T-helper 9 cell (primary cell): ENCODE results near the gene TAF15.

ENCODE experiments used
- DNase-seq: peaks from one replicate; pipeline ENCODE4 v3.0.0-alpha.2; 2020
- total RNA-seq, 2 donors: gene quantifications; one replicate each; lab custom pipeline; 2026; lab: John Stamatoyannopoulos, UW

TAF15 gene
- 50.5 to 51.2 reads per million in 2 donors for total RNA-seq

DNA sequence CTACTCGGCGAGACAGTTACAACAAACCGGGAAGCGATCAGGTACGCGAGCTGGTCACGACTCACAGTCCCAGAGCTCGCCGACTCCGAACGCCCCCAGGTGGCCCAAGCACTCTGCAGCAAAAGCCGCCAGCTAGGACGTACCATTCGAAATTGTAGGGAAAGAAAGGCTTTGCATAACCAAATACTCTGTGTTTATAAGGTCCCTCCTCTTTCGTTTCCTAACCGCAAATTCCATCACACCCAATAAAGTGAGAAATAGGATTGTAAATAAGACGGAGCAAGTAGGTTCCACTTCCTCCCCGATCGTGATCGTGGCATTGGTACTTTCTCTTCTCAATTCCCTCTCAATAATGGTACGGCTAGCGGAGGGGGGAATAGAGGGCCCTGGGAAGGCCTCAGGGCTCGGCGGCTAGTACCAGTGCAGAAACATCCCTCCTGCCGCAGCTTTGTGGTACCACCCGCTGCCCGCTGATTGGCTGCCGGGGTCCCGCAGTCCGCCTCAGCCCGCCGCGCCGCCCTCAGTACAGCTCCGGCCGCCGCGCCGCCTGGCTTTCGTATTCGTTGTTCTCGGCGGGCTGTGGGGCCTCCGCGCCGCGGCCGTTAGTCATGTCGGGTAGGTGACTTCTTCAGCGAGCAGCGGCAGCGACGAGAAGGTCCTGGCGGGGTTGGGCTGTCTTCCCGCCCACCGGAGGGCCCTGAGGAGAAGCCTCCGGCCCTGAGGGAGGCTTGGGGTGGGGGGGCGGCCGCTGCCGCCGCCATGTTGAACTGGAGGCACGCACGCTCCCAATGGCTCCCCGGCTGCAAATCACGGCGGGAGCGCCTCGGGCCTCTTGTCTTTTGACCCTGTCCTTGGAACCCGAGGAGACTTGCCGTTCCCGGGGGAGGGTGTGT lies at the start of gene TAF15:
TSS of gene TAF15 (plus strand) at position 523 of the 893 bp plus-strand sequence. CDS start at position 609, 86 bp downstream.
- DNase-seq = peak; percentile 92

DNA sequence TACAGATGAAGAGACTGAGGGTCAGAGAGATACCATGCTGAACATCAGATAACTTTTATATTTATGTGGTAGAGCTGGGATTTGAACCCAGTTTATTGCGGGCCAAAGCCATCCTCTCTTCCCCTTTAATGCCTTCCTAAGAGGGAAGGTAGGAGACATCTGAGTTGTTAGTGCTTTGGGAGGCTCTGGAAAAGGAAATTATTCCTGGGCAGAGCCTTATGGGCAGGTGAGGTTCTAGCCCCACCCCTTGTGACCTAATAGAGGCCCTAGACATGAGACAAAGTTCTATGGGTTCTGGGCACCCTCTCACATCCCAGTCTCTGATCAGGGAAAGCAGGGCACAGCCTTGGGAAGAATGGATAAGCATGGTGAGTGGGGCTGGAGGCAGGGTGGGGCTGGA lies 48.7 kb upstream of the TAF15 start, which contains the start of gene C17orf50:
TSS of gene C17orf50 (plus strand) at position 301 of the 400 bp plus-strand sequence. CDS start at position 356, 55 bp downstream.
- no peak for DNase-seq

DNA sequence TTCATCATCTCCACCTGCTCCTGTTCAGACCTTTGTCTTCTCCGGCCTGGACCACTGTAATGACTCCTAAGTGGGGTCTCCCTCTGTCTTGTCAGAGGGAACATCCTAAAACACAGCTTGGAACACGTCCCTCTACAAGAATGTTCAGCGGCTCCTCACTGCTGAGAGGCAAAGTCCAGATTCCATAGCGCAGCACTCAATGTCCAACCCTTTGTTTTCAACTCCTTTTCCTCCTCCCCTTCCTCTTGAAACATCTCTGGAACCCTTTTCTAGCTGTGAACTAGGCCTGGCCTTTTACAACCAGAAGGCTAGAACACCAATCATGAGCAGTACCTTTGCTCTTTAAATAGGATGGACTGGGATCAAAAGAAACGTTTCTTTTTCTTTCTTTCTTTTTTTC lies 47.7 kb upstream of the TAF15 start:
- no peak for DNase-seq

DNA sequence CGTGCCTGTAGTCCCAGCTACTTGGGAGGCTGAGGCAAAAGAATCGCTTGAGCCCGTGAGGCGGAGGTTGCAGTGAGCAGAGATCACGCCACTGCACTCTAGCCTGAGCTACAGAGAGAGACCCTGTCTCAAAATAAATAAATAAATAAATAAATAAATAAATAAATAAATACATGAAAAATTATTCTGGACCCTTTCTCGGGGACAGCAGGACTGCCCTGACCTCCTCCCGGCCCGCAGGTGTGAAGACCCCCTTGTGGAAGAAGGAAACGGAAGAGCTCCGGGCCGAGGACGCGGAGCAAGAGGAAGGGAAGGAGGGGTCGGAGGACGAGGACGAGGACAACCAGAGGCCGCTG lies 45.5 kb upstream of the TAF15 start:
- DNase-seq = no peak

DNA sequence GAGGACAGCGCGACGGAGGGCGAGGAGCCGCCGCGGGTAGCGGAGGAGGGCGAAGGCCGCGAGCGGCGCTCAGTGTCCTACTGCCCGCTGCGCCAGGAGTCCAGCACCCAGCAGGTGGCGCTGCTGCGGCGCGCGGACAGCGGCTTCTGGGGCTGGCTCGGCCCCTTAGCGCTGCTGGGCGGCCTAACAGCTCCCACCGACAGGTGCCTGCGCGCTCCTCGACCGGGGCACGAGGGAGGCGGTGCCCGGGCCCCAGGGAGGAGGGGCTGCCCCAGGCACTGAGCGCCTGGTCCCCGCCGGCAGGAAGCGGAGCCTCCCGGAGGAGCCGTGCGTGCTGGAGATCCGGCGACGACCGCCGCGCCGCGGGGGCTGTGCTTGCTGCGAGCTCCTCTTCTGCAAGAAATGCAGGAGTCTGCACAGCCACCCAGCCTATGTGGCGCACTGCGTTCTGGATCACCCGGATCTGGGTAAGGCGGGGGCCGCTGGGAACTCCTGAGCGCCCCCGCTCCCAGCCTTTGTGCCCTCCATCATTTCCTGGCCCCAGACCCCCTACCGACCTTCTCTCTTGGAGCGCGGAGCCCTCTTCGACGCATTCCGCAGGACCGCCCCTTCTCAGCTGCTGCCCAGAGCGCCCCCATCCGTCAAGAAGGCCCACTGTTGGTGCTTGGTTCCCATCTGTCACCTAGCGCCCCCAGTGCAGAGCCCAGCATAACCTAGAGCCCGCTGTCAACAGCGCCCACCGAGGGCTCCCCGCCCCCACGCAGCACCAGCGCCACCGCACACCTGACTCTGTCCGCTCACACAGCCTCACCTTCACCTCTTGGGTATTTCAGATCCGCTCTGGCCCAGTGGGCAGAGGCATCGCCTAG lies 44.9 kb upstream of the TAF15 start:
- DNase-seq = peak; percentile 79

DNA sequence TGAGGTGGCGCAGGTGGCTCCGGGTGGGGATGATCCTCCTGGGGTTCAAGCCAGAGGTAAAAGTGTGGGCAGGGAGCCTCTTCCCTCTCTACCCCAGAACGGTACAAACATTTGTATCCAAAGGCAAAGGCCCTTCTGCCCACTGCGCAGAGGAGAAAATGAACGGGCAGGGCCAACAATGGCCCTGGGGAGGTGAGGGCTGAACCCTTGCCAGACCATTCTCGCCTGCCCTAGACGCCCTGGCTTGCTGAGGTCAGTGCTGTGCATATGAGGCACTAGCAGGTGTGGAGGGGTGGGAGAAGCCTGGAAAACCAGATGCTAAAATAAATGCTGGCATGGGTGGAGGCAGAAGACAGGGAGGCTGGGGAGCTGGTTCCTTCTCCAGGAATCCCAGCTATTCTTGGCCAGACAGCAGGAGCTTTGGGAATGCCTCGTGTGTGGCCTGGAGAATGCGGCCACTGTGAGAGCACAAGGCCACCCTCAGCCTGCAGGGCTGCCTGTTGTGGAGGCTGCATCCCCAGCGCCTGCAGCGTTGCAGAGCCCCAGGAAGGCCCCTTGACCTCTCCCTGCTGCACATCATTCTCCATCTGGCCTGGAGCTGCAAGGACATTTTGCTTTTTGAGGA lies 44.1 kb upstream of the TAF15 start:
- no peak for DNase-seq

DNA sequence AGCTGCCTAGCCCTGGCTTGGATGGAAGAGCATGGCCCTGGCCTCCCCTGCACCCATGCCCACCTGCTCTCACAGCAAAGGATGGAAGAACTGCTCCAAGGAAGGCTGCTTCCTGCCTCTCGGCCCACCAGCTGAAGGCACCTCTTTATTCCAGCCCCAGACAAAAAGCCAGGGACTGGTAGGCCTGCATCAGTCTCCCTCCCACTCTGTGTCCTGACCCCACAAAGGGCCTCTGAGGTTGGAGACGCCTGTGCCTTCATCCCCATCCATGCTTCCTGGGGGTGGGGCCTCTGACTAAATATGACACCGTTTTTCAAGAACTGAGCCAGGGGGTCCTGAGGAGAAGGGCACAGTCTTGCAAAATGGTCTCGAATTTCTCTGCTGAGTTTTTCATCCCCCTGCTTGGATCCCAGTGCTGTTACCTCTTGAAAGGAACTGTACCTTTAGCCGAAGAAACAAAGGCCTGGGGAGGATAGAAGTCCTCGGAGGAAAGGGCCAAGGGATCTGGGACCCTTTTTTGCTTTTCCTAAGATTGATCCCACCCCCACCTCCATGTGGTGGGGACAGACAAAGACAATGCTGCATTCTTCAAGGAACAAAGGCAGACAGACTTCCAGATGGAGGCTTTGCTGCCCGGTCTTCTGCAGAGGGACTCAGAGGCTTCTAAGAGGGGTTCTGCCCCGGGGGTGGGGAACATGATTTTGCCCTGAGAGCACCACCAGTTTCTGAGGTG lies 43.4 kb upstream of the TAF15 start:
- DNase-seq = no peak

DNA sequence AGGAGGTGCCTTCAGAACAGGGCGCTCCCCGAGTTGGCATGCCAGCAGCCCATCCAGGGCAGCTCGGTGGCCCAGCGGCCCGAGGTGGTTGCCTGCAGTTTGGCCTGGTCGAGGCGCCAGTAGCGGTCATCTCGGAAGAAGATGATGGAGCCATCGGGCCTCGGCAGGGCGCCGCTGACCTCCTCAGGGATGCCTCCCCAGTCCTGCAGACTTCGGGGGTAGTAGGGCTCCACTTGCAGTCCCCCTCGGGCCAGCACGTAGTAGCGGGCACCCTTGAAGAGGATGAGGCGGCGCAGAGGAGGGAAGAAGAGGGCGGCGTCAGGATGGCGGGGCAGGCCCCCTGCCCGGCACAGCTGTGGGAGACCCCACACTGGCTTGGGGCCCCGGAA lies 42.8 kb upstream of the TAF15 start:
- DNase-seq = no peak

DNA sequence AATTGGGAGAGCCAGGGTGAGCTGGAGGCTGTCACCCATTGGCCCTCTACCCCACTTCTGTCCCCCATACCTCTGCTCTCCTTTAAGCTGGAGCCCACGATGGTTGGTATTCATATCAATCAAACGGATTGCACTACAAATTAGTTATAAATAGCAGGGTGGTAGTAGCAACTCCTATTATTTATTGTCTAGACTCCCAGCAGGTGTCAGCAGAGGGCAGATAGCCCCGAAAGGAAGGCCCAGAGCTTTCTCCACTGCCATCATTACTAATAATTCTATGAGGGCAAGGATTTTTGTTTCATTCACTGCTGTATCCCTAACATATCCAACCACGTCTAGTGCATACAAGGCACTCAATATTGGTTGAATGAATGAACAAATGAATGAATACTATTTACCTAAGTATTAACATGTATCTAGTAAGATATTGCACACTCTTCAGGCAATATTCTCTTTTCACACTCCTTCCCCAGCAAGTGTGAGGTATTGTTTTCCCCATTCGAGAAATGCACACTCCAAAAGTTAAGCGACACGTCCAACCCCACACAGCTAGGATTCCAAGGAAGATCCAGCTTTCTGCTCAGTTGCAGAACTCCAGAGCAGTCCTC lies 42.3 kb upstream of the TAF15 start:
- no peak for DNase-seq

DNA sequence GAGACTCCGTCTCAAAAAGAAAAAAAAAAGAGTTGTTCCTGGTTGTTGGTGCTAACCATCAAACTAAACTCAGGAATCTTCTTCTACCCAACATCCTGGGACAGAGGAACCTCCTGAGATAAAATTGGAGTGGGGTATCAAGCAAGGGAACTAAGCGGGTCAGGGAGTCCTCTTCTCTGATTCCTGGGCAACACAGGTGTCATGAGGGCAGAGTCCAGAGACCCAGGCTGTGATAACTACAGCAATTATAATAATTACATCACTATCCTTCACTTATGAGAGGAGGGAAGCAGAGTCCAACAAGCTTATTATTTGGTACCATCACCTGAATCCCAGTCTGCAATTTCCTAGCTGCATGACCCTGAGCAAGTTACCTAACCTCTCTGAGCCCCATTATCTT lies 40.5 kb upstream of the TAF15 start:
- DNase-seq = no peak

DNA sequence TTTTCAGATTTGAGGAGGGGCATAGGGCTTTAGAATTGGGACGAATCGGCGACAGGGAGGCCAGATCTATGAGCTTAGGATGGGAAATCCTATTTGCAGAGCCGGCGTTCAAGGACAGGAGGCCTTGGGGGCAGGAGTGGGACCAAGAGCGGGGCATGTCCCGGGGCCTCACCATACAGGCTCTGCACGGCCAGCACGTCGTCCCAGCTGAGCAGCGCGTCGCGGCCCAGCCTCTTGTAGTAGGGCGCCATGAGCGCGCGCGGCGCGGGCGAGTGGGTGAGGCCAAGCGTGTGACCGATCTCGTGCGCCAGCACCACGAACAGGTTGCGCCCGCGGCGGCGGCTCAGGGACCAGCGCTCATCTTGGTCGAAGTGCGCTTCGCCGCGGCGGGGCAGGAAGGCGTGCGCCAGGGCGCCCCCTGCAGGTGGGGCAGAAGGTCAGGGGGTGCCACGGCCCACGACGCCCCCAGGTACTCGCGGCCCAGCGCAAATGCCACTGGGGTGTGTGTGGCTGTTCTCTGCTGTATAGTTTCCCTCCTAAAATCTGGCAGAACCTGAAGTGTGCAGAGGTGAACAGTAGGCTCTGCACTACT lies 39.3 kb upstream of the TAF15 start:
- DNase-seq = no peak

DNA sequence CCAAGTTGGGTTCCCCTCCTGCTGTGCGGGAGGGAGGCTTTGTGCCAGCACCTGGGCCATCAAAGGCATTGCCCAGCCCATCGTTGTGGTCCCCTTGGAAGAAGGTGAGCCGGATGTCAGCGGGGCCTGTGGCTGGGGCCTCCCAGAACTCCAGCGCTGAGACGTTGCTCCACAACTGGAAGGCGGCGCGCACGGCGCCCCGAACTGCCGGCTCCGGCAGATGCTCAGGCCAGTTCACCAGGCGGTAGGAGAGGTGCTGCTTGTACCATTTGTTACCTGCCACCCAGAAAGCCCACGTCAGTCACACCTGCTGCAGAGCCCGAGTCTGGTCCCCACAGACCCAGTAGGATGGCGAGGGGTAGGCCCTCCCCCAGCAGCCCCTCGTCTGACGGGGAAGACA lies 36.2 kb upstream of the TAF15 start:
- no peak for DNase-seq

DNA sequence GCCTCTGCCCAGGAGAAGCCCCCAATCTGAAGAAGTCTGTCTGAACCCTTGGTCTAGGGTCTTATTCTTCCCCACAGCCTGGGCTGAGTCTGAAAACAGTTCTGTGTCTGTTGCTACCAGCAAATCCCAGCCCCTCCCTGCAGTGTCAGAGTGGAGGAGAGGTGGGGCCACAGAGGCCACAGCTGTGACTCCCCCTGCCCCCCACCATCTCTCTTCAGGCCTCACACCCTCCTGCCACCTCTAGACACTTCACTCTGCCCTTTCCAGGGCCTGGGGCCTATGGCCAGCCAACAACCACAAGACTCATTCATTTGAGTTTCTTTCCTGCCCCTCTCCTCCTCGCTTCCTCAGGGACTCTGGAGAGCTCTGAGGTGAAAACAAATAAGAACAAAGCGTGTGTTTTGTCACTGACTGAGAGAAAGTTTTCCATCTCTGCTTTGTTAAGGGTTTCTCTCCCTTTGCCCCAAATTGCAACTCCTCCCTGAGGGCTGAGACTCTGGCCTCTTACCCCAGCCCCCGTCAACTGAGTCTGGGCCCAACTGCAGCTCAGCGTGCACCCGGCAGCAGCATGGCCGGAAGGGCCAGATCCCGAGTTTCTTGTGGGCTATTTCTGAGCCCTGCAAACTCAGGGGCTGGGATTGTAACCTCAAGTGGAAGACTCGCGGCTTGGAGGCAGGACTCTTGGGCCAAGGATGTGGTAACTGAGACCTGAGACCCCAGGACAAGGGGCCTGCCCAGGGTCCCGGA lies 35.4 kb upstream of the TAF15 start:
- no peak for DNase-seq

DNA sequence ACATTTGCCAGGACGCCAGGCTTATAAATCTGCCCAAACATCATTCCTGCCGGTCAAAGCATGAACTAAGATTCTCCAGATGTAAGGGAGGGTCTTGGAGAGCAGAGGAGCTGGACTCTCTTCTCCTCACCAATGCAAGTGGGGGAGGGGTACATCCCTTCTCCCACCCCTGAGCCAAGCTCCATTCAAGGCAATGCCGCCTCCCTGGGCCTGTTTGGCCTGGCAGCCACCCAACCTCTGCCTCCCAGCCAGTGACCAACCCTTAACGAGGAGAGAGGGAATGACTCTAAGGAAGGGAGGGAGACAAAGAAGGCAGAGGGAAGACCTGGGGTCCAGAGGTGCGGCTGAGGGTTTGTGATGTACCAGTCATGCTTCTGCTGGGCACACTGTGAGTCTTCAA lies 34.8 kb upstream of the TAF15 start:
- no peak for DNase-seq

DNA sequence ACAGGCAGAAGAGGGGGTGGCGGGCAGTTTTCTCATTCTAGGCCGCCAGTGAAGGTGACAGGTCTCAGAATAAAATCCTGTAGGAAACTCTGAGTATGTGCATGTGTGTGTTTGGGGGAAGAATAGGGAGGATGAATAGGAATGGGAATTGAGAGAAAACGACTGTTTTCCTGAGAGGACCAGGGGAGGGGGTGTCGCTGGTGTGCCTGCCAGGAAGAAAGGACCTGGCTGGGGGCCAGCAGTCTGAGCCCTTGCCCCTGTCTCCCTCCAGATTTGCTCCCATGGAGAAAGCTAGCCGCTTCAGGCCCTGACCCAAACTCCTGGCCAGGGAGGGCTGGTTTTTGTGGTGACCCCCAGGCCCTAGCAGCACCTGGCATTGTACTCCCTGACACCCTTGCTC lies 34.2 kb upstream of the TAF15 start:
- DNase-seq = no peak

DNA sequence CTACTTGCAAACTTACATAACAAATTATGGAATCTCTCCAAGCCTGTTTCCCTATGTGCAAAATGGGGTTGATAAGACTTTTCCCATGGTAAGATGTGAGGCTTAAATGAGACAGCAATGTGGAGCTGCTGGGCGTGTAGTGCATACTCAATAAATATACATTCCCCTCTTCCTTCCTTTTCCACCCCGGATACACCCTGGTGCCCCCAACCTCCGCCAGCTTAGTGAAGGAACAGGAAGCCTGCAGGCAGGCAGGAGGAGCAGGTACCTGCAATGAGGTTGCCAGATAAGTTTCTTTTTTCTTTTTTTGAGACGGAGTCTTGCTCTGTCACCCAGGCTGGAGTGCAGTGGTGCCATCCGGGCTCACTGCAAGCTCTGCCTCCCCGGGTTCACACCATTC lies 33.7 kb upstream of the TAF15 start:
- DNase-seq = no peak

DNA sequence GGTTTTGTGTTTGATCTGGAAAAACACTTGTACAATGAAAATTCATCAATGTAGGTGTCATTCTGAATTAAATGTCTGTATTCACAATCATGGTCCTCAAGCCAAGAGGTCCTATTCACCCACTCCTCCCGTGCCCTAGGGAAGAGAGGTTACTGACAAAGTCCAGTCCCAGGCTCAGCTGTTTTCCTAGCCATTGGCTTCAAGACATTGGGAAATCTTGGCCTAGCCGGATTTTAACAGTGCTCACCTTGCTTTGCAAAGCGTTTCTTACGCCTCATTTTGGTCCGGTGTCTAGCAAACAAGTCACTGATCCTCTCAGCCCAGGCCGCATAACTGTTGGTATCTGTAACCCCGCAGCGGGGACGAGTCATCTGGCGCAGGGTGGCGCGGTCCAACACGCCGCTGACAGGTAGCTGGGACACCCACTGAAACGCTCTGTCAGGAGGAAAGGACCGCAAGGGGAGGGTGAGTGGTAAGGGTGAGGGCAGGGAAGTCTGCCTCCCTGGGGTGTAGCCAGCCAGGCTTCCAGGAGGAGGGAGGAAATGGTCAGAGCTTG lies 30.6 kb upstream of the TAF15 start:
- DNase-seq = no peak

DNA sequence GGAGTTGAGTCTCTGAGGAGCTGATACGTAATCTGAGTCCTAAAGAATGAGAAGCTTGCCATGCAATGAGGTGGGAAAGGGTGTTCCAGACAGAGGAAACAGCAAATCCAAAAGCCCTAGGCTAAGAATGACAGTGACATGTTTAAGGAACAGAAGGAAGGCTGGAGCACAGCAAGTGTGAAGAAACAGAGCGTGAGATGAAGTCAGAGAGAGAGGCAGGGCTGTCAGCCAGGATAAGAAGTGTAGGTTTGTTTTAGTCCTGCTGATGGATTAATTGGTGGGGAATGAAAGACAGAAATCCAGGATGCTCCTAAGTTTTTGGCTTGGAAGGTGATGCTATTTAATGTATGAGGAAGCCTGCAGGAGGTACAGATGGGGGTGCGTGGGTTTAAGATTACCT lies 28.3 kb upstream of the TAF15 start:
- no peak for DNase-seq

DNA sequence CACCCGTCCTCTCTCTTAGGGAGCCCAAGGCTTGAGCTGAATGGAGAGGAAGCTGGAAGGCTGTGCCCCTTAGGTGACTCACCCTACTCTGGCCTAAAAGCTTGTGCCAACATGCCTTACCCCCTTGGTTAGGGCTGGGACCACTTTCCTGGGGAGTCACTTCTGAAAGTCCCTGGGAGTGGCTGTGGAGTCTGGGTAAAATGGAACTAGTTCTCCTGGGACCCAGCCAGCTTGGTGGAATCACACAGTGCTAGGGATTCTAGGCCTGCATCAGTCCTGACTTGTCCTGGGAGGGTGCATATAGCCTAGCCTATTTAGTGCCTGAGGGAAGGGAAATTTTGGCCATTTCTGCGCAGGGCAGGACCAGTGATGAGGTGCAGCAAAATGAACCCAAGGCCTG lies 24.4 kb upstream of the TAF15 start:
- no peak for DNase-seq

DNA sequence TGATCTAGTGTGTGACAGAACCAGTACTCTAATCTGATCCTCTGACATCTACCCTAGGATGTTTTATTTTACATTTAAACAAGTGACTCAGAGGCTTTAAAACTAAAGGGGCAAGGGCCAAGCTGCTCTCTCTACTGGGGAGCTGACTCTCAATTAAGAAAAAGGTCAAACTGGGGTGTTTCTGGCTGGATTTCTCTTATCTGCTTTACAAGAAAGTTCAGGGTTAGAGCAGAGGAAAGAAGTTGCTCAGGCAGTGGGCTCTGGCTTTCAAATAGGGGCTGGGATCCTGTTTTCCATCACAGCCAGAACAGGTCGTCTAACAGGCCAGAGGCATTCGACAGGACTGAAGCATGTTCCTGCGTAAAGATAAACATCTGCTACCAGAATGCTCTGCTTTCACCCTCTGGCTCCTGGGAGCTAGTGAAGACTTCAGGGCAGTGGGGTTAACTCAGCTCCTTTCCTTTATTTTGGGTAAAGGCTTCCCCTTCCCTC lies 22.3 kb upstream of the TAF15 start:
- DNase-seq = no peak
